HG03571 (cell line): ENCODE data around the gene ARX.

Experiments used
- ATAC-seq: cut with Tn5 transposase; IDR thresholded peaks from one replicate; pipeline ENCODE4 v1.9.1; 2021; ENCODE audit not compliant: unreplicated experiment

Gene ARX

GRCh38 chrX:25015486-25016360 lies at the start of gene ARX:
Gene ARX (minus strand): TSS chrX:25015965. CDS start chrX:25015737, 228 bp downstream.
- no peak for ATAC-seq

GRCh38 chrX:25059273-25059672 lies 43.5 kb upstream of the ARX start:
- no peak for ATAC-seq

DNA sequence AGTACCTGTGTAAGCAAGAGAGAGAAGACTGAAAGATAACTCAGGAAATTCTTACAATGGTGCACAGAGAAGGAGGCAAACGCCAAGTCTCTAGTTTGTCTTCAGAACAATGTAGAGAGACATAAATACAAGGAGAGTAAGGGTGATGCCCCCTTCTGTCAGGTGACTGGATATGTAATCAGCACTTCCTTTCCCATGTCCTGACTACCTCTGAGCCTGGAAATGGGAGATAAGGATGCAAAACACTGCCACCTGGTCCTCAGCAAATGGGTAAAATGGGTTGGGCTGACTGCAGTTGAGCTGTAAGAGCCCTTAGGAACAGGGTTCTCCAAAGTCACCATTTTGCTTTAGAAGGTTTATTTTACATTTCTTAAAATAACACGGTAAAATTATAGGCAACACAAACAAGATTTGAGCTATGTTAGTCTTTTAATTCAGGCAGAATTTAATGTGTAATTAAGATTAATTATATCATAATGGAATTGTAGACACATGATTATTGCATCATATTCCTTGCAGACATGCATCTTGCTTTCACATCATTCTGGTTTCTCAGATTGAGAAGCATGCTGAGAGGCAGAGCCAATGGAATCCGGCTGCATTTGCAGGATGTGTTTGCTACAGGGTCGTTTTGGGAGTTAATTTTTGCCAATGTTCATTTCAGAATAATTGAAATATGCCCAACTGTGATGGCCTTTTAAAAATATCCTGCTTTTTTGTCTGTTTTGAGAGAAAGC lies 37.2 kb upstream of the ARX start:
- ATAC-seq = no peak

DNA sequence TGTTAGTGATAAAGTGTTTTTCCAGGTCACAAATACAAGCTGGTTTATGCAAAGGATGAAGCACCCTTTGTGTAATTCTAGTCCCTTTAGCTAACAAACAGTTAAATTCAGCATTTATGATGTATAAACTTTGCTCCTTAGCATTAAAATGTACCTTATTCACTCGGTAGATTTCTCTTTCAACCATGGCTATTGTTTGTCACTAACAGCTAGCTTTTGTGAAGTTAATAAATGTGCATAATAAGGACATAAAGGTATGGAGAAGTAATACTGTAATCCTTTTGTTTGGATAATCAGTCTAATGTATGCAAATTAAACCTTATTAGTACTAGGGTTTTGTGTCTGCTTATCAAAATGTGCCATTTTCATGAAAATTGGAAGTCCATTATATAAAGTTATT lies 34.2 kb upstream of the ARX start:
- no peak for ATAC-seq

- ATAC-seq = no peak
Measured at GRCh38 chrX:25049357-25049756, 33.6 kb upstream of the ARX start.

DNA sequence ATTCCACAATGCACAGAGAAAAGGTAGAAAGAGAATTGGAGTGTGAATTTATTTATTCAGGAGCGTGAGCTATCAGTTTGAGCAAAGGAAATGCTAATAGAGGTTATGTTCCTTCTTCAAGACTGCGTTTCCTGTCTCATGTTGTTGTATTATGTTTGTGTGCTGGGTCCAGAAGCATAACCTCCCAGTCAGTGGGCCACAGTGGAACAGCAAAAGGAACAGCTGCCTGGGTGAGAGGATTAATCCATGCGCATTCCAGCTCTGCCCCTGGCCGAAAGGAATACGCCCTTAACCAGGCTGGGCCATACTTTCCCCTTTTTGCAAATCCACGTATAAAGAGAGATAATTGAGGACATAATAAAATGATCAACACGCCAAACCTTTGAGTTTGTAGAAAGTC lies 32.4 kb upstream of the ARX start:
- no peak for ATAC-seq

DNA sequence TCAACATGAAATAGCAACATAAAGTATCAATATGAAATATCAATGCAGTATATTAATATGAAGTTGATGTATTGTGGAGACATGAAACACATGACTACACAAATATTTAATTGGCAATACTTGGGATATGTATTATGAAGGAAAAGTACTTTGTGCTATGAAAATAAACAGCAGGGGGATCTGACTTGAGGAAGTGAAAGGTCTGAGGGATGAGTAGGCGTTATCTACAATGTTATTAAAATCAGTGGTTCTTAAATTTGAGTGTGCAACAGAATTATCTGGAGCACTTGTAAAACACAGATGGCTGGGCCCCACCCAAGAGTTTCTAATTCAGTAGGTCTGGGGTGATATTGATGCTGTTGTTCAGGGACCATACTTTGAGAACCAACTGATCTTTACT lies 27.4 kb upstream of the ARX start:
- ATAC-seq = no peak

DNA sequence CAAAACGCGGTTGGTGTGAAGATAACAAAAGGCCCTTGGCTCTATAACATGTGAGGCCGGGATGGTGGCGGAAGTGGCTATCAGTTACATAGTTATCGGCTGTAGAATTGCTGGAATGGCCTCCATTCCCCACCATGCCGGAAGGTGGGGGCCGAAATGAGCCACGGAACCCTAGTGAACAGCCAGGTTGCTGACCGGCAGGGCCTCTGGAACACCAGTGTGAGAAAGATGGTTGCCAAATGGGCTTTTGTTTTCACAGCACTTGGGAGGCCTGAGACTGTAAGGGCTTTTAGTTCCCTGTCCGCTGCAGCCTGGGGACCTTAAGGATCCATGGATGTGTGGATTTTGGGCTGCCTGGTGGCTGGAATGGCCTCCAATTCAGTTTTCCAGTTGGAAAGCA lies 23.3 kb upstream of the ARX start:
- no peak for ATAC-seq

DNA sequence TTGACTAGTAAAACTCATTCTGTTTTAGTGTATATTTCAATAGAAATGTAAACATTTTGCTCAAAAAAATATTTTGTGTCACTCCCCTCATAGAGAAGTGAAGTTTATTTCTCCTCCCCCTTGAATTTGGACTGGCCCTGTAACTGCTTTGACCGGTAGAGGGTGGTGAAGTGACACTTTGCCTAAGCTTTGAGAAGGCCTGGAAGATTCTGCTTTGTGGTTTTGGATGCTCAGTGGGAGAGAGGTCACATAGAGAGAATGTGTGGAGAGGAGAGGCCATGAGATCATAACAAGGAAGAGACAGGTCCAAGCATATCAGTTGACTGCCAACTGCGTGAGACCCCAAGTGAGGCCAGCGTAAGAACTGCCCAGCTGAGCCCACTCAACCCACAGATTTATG lies 19.1 kb upstream of the ARX start:
- no peak for ATAC-seq

DNA sequence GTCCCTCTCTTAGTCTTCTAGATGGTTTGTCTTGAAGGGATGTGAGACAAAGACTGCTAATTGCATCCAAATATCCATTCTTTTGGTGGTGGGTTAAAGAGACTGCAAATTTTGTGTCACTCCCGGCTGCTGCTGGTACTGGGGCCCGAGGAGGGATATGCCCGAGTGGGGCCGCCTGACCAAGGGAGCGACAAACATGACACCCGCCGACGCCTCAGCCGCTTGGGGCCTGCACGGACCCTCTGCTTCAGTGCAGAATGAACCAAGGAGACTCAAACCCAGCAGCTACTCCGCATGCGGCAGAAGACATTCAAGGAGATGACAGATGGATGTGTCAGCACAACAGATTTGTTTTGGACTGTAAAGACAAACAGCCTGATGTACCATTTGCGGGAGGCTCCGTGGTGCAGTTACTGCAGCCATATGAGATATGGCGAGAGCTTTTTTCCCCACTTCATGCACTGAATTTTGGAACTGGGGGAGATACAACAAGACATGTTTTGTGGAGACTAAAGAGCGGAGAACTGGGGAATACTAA lies 13.6 kb upstream of the ARX start:
- ATAC-seq = no peak

DNA sequence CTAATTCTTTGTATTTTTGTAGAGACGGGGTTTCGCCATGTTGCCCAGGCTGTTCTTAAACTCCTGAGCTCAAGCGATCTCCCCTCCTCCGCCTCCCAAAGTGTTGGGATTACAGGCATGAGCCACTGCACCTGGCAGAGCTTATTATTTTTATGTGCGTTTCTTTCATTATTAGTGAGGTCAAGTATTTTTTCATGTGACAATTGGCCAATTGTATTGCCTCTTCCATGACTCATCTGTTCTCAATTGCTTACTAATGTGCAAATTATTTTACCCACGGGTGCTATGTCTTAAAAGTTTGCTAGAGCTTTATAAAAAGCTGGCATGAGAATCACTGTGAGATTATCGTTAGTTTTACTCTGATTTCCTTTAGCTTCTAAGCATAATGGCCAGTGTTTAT lies 13.0 kb upstream of the ARX start:
- ATAC-seq = no peak

DNA sequence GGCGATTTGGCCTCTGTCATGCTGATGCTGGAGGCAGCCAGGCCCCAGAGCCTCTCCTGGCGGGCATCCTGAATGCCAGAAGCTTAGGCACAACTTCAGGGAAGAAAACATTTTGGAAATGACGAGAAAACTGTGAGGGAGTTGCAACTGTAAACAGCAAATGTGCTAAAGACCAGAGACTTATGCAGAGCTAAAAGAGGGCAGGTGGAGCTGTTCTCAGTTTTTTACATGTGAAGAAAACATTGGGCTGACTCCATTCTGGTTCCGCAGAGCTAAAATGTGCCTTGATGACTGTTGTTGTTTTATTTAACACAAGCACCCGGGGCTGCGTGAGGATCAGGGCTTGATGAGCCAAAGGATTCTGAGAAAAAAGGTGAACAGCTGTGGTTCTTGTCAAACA lies 10.8 kb upstream of the ARX start:
- no peak for ATAC-seq

- no peak for ATAC-seq
Measured at GRCh38 chrX:25025615-25026014, 9.8 kb upstream of the ARX start.

GRCh38 chrX:25023908-25024307 lies 8.1 kb upstream of the ARX start:
- ATAC-seq = no peak

GRCh38 chrX:25022499-25023325 lies 6.9 kb upstream of the ARX start:
- ATAC-seq = no peak

- no peak for ATAC-seq
Measured at GRCh38 chrX:25020905-25021449, 5.2 kb upstream of the ARX start.

DNA sequence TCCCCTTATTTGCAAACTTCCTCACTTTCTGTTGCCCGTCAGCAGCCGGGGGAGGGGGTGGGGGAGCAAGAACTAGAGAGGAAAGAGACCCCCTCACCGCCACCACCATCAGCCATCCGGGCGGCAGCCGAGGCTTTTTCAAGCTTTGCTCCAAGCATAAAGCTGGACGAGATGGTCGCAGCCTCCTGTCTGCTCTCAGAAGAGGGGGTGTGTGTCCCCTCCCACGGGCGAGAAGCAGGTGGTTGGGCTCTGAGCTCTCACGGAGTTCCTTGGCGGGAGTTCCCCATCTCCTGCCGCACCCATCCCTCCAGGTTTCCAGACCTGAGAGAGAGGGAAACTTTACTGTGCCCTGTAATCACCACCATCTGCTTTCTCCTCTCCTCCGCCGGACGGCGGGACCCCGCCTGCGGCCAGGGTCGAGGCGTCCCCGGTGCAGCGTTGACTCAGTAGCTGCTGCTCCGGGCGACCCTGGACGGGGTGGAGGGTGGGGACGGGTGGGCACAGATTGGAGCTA lies 4.7 kb upstream of the ARX start:
- ATAC-seq = no peak

GRCh38 chrX:25019707-25020390 lies 4.1 kb upstream of the ARX start:
- ATAC-seq = no peak

DNA sequence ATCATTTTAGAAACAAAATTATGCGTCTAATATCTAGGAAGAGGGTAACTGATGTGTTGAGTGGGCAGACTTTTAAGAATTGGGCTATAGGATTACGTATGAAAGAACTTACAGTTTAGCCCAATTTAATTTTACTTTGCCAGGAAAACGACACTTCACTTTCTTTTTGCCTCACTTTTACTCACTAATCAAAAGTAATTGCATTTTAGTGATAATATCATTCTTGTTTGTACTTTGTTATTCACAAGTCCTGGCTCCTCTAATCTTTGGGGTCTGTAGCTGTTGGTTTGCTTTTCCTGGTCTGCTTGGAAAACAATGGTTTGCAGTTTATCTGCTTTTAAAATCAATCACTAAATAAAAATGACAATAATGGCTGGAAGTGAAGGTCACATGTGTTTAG lies 2.9 kb upstream of the ARX start:
- ATAC-seq = no peak

DNA sequence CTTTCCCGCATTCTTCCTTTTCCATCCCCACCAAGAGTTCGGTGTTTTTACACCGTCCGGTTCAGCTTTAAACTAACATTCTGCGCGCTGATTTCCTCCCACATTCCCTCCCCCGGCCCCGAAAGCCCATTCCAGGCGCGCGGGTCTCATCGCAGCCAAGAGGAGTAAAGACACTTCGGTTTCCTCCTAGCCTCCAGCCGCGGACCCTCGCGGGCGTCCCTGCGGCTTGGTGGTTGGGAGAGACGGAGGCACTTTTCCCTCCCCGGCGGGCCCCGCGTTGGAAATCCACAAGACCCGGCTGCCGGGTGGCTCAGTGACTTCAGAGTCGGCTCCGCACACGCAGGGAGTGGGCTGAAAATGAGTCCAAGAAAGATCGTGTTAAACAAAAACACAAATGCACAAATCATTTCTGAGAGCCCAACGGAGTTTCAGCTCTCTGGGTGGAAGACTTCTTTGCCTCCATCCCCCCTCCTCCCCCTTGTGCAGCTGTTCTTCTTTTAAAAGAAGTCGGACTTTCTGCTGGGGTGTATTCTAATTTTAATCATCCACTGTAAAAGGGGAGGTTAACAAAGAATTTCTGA lies 2.0 kb upstream of the ARX start:
- no peak for ATAC-seq
